ENCODE data around the gene TANGO2.

- no peak for TF ChIP-seq SP1 (IDR thresholded peaks at IDR 0.05)
- TF ChIP-seq SUZ12 (IDR thresholded peaks at IDR 0.05) = no peak
- TF ChIP-seq FOXM1 (IDR thresholded peaks at IDR 0.05; ENCODE audit: borderline replicate concordance) = no peak
- TF ChIP-seq BHLHE40 (IDR thresholded peaks at IDR 0.05; ENCODE audit: borderline replicate concordance) = no peak
- TF ChIP-seq FOXK2 (IDR thresholded peaks at IDR 0.05) = no peak
- TF ChIP-seq CTBP1 (IDR thresholded peaks at IDR 0.05; ENCODE audit: borderline replicate concordance) = no peak
- TF ChIP-seq ARNT (IDR thresholded peaks at IDR 0.05) = no peak
- TF ChIP-seq ZNF384 (IDR thresholded peaks at IDR 0.05) = no peak
- TF ChIP-seq ELF4 (IDR thresholded peaks at IDR 0.05) = no peak
Observed at GRCh38 chr22:20051927-20052308, 31.0 kb downstream of the TANGO2 start.
